AG04450 (cell line): ENCODE results near the gene SPNS2. TPM values are rescaled to one million over a fixed set of nuclear protein-coding genes. Genes with fewer than 3 reads are reported as not detected.

Experiments used
- CTCF ChIA-PET: fragments of 300-600, 350-600 bp; formaldehyde crosslinking; extraction: SDS; loops from one replicate; lab custom pipeline; 2022; ENCODE audit warnings: antibody characterized with exemption, inconsistent platforms; lab: Charles Lee
- POLR2A ChIA-PET: fragments of 350-600 bp; formaldehyde crosslinking; extraction: SDS; loops from one replicate; lab custom pipeline; 2021; ENCODE audit warnings: antibody characterized with exemption, inconsistent platforms; lab: Yijun Ruan, JAX
- DNase-seq: peaks from one replicate; pipeline ENCODE4 v3.0.0-alpha.2; 2011; ENCODE audit warnings: low read depth, low spot score
- H3K27ac ChIP-seq: one replicate; pipeline ENCODE4 v1.5.1; 2012; ENCODE audit warnings: low read depth, low read length, control low read depth
- H3K27me3 ChIP-seq: one replicate; pipeline ENCODE4 v1.6.0; 2012; ENCODE audit warnings: low read length; ENCODE audit not compliant: control insufficient read depth, insufficient read depth
- H3K4me3 ChIP-seq: 2 replicates; pipeline ENCODE4 v1.5.1; 2011; ENCODE audit warnings: mild to moderate bottlenecking, low read depth, low read length, control low read depth
- H3K9me3 ChIP-seq: 2 replicates; pipeline ENCODE4 v1.5.1; 2012; ENCODE audit warnings: low read length; ENCODE audit not compliant: control insufficient read depth, insufficient read depth
- CTCF ChIP-seq: IDR thresholded peaks from 2 replicates; pipeline ENCODE4 v1.5.1; 2011; ENCODE audit warnings: low read depth, low read length, control low read depth, inconsistent platforms
- polyA plus RNA-seq: library from polyadenylated mRNA; depleted of rRNA; stranded (reverse); fragments of >200 nt; gene quantifications from 2 replicates; pipeline ENCODE4 v1.2.3, GENCODE V29; 2011

SPNS2 gene
- polyA plus RNA-seq, 1 experiment, result not detected

GRCh38 chr17:4584101-4584916 is 85.6 kb downstream of the SPNS2 start, which contains the start of gene SMTNL2:
Gene SMTNL2, plus strand, starts transcription at chr17:4584529. Its CDS starts 77 bp downstream, at chr17:4584606.
- ChIA-PET CTCF (interaction anchor here (0.6 to 1.8 kb wide), 2 partner anchors 17 to 24 kb away, joined by 3 to 11 read pairs; no protein-coding TSS in a partner anchor), POLR2A (no interaction called here)
- H3K27ac ChIP-seq, result no peak within 1 kb of the TSS
- peak within 1 kb of the TSS; percentile 13; the same call in 1 of the 2 replicates for H3K4me3 ChIP-seq
- H3K27me3 ChIP-seq, result peaks cover 71% of the 10 kb centered on the region
- no peak for DNase-seq
- TF ChIP-seq CTCF, result no peak
- H3K9me3 ChIP-seq, result no peaks in the 10 kb centered on the region

DNA sequence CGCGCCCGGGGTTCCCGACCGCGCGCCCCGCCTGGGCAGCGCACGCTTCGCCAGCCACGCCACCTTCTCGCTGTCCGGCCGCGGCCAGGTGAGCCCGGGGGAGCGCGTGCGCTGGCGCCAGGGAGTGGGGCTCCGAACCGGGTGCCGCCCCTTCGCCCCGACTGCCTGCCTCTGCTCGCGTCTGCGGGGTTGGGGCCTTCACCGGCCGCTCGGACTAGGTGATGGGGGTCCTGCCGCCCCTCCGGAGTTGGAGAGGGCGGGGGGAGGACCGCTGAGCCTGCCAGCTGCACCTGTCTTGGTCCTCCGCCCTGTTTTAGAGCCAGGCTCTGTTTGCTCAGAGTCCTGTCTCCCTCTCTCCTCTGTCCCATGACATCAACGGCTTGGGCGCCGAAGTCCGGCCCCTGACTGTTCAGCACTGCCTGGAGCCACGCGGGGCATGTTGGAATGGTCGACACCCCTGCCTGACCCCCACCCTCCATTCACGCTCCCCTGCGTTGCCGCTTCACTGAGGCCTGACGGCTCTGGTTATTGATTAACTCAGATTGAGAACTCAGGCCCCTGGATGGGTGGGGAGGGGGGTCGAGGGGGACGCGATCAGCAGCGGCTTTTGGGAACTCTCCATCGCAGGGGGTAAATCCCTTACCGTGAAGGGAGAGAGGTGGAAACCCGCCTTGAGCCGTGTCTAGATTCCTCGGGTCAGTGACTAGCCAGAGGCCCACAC is 86.4 kb downstream of the SPNS2 start:
- Histone ChIP-seq H3K9me3 (no peaks in the 10 kb centered on the region), H3K4me3 (no peak overlapping the region), H3K27ac (no peak overlapping the region), H3K27me3 (peaks cover 69% of the 10 kb centered on the region)
- no peak for TF ChIP-seq CTCF
- CTCF ChIA-PET, result no interaction called here
- POLR2A ChIA-PET, result no interaction called here
- no peak for DNase-seq

GRCh38 chr17:4585638-4585994 is 86.9 kb downstream of the SPNS2 start:
- peaks cover 73% of the 10 kb centered on the region for H3K27me3 ChIP-seq

DNA sequence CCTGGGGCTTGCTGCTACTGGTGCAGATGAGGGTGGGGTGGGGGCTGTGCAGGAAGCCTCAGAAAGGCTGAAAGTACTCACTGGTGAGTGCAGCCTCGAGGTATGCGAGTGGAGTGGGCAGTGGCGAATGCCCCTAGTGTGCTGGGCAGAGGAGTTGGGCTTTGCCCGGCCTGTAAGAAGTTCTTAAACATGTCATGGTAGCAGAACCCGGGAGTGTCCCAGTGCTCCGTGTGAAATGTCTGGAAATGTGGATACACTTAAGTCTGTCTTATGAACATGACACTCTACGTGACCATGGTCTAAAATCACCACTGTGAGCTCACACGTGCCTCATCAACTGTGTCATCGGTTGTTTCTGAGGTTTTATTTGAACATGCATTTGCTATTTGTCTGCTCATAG is 87.4 kb downstream of the SPNS2 start:
- H3K9me3 ChIP-seq, result no peaks in the 10 kb centered on the region
- TF ChIP-seq CTCF, result no peak
- no peak overlapping the region for H3K27ac ChIP-seq
- ChIA-PET CTCF (interaction anchor here (1.8 kb wide), 1 partner anchor 19 kb away, joined by 8 read pairs; no protein-coding TSS in a partner anchor), POLR2A (no interaction called here)
- H3K27me3 ChIP-seq, result peaks cover 75% of the 10 kb centered on the region
- no peak overlapping the region for H3K4me3 ChIP-seq
- no peak for DNase-seq

More at GRCh38 chr17:4585638-4585994, 86.9 kb downstream of the SPNS2 start:
- CTCF ChIA-PET, result interaction anchor here (1.8 kb wide), 1 partner anchor 19 kb away, joined by 8 read pairs; no protein-coding TSS in a partner anchor
- no peak for DNase-seq
- Histone ChIP-seq H3K4me3 (no peak overlapping the region), H3K9me3 (no peaks in the 10 kb centered on the region), H3K27ac (no peak overlapping the region)
- POLR2A ChIA-PET, result no interaction called here
- no peak for TF ChIP-seq CTCF

DNA sequence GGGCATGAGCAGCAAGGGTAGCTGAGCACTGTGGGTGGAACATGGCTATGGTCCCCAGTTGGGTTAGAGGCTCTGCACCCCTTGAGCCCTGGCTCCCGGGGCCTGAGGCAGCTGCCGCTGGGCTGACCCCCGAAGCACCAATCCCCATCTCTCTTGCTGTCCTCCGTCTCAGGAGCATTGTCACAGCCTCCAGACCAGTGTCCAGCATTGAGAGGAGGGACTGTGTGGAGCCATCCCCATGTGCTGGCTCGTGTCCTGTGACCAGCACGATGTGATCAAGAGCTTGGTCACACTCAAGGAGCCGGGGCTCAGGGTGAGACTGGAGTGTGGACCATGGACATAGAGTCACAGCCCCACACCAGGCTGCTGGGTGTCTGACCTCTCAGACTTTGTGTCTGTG is 88.5 kb downstream of the SPNS2 start:
- H3K27ac ChIP-seq, result no peak overlapping the region
- no peaks in the 10 kb centered on the region for H3K9me3 ChIP-seq
- no peak for TF ChIP-seq CTCF
- ChIA-PET CTCF (interaction anchor here (1.3 to 1.8 kb wide), 2 partner anchors 21 to 22 kb away, joined by 5 to 8 read pairs; no protein-coding TSS in a partner anchor), POLR2A (no interaction called here)
- peaks cover 73% of the 10 kb centered on the region for H3K27me3 ChIP-seq
- no peak overlapping the region for H3K4me3 ChIP-seq
- no peak for DNase-seq
